Ramos (cell line): ENCODE results near the gene CCL13.

Experiments used
- in situ Hi-C: fragments of 300-500 bp; cut with MboI; formaldehyde crosslinking; loops from one replicate; pipeline ENCODE4 v1.14.3; 2022; ENCODE audit warnings: low sequenced_read_pairs; ENCODE audit not compliant: unreplicated experiment

CCL13 gene

DNA sequence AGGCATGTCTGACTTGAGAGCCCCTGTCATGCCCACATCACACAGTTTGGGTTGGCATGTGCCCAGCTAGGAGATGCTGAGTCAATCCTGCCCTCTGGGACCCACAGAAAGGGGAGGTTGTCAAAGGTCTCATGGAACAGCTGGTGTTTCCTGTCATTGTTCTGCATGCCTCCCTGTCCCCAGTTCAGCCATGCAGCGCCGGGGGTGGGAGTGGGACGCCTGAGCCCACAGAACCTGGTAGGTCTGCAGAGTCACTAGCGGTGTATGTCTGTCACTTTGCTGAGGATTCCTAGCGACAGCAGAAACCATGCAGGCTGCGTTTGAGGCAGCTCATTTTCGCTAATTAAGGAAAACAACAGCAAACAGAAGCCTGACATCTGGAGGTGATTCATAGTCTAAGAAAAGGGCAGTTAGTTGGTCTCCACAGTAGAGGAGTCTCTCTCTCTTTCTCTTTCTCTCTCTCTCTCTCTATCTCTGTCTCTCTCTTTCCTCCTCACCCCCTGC is 26.4 kb downstream of the CCL13 start:
- in situ Hi-C loops = no loop called here

GRCh38 chr17:34383216-34383615 is 26.9 kb downstream of the CCL13 start:
- in situ Hi-C loops = no loop called here

DNA sequence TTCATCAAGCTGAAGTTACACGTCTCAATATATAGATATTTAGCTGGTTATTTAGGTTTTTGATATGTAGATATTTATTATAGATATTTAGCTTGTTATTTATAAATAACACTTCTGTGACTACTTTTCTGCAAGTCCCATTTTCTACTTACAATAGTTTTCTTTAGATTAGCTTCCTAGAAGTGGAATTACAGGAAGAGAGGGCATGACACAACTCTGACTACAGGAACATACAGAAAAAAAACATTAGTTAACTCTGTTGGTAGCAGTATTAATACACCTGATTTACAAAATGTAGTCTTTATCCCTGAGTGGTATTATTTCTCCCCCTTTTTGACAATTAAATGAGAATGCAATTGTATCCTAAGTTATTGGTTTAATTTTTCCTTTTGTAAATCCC is 28.0 kb downstream of the CCL13 start:
- in situ Hi-C loops = no loop called here

GRCh38 chr17:34384822-34385605 is 28.7 kb downstream of the CCL13 start:
- in situ Hi-C loops = no loop called here

GRCh38 chr17:34386343-34386696 is 30.0 kb downstream of the CCL13 start:
- in situ Hi-C loops = no loop called here

DNA sequence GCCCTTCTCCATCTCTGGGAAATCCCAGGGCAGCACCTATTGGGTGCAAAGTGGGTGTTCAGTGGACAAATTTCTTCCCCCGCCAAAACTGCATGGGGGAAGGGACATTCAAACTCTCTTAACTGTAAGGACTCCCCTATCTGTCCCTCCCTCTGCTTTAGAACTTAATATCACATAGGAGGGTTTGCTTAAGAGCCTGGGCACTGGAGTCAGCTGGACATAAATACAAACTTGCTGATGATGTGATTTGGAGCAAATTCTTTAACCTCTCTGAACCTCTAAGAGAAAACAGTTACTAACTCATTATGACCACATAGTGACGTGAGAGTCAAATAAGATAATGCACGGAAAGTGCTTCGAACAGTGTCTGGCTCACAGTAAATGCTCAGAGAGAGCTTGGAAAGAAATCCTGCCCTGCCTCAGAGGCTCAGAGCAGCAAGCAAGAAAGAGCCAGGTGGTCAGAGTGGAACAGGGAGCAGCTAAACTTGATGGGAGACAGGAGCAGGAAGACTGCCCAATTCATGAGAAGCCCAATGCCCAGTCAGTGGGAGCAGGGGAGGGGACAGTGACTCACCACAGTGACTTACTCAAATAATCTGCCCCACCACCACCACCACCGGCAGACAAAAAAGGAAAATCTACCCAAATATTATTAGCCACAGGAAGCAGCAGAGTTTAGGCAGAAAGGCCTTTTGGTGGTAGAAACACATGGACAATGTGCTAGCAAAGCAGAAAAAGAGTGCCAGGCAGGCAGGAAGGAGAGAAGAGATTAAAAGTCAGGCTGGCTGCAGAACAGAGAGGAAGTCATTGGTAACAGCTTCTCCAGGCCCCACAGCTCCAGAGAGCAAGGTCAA is 30.6 kb downstream of the CCL13 start:
- in situ Hi-C loops = no loop called here

DNA sequence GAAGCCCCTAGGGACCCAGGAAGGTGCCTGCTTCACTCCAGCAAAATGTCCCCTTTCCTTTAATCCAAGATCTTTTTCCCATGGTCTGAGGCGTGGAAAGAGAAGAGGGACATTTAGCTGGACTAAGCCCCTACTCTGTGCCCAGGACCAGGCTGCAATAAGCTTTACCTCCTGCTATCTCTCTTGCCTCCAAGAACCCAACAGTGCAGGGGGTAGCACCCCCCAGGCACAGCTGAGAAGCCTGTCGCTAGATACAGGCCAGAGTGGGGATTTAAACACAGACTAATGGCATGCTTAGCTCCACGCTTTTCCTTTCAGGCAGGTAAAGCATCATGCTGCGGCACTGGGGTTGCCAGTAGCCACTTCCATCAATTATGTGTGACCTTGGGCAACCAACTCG is 31.3 kb downstream of the CCL13 start:
- in situ Hi-C loops = no loop called here

DNA sequence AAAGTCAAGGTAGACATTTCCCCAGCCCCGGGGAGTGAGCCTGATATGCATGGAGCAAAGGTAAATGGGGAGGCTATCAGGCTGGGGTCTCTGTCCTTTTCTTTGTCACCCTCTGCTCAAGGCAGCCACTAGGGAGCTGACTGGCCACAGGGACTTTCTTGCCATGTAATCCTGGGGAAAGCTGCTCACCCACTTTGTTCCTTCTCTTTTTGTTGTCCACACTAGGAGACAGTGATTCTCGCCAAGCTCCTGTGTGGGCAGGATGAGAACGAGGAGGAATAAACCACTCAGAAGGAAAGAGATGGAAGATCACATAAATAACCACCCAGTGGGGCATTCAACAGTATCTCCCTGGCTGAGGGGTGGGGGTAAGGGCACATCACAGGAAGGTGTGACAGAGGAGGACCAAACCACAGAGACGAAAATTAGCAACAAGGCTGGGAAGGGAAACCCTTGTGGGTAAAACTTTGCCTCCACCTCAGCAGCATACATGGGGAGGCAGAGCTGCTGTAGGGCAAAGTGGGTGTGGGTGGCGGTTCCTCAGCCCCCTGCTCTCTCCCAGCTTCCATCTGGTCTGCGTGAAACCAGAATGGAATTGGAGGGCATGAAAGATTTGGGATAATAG is 33.0 kb downstream of the CCL13 start:
- in situ Hi-C loops = no loop called here

- in situ Hi-C loops = no loop called here
Observed at GRCh38 chr17:34390649-34391048, 34.4 kb downstream of the CCL13 start.

- in situ Hi-C loops = no loop called here
Observed at GRCh38 chr17:34391241-34391640, 35.0 kb downstream of the CCL13 start.

DNA sequence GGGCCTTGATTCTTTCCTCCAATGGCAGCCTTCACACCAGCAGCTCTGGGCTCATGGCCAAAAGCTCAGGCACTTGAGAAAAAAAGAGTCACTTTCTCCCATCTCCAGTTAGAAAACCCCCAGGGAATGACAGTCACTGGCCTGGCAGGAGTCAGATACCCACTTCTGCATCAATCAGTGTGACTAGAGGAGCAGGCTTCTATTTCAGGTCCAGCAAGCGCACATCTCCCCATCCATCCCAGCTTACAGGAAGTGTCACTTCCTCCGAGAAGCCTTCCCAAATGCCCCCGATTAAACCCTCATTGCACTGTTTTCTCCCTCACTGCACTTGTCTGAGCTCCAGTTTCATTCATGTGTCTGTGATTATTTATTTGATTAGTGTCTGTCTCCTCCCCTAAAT is 37.1 kb downstream of the CCL13 start:
- in situ Hi-C loops = no loop called here

- in situ Hi-C loops = no loop called here
Observed at GRCh38 chr17:34397265-34397664, 41.0 kb downstream of the CCL13 start.

DNA sequence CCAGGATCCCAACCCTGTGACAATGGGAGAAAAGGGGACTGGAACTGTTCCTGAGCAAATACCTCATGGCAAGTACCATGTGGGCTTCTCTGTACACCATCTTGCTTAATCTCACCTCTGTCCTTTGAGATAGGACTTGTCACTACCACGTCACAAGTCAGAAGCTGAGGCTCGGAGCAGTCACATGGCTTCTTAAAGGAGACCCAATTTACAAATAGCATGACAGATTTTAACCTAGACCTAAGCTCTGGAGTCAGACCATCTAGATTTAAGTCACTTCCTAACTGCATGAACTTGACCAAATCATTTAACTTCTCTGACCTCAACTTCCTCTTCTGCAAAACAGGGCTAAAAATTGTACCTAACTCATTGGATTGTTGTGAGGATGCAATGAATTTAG is 42.7 kb downstream of the CCL13 start:
- in situ Hi-C loops = no loop called here

DNA sequence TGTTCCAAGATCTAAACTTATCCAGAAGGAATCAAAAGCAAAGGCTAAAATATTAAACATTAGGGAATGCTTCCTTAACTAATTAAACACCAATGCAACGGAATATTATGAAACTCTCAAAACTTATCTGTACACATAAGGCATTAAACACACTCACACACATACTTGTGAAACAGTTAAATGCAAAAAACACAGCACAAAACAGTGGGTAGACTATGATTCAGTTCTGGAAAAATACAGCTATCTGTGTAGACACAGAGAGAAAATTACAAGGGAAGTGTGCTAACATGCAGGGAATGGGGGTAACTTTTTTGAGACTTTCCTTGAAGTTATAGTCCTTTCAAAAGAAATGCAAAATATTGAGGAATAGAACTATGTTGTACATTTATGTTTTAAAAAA is 43.4 kb downstream of the CCL13 start:
- in situ Hi-C loops = no loop called here

DNA sequence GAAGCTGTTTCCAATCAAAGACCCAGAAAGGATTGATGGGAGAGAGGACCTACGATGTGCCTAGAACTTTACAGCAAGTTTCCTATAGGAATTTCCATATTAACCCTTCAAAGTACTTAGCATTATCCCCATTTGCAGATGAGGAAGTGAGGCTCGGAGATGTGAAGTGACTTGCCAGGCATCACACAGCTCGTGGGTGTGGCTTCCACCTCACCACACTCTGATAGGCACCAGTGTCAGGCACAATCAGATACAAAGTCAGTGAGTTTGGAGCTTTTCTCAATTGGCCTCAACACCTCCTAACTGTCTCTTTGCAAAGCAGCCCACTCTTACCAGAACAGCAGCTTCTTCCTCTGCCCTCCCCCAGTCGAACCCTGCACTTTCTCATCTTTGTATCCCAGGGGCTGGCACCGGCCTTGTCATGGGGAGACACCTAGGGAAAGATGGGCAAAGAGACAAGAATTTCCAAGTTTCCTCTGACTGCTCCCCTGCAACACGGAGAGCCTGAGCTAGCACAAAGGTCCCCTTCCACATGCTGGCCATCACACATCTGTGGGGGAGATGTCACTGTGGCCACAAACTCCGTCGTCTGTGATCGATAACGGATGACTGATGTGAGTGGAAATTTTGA is 44.1 kb downstream of the CCL13 start:
- in situ Hi-C loops = no loop called here

DNA sequence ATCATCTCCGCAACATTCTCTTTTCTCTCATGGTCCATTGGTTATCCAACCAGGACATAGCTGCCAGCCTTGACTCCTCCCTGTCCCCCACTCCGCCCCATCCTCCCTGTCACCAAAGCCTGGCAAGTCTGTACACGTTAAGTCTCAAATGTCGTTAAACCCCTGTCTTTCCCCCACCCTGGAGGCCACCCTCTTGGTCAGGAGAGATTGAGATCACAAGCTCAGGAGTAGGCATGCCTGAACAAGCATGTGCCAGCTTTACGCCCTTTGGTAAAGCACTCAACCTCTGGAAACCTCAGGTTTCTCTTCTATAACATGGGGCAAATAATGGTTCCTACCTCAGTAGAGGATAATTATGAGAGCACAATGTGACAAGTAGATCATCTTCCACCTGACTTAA is 44.9 kb downstream of the CCL13 start:
- in situ Hi-C loops = no loop called here

GRCh38 chr17:34403006-34403405 is 46.7 kb downstream of the CCL13 start:
- in situ Hi-C loops = no loop called here

GRCh38 chr17:34406226-34406625 is 49.9 kb downstream of the CCL13 start:
- in situ Hi-C loops = no loop called here
